Smooth muscle cell (in vitro differentiated cells): ENCODE data around the gene ARMH4. TPM values are rescaled to one million over a fixed set of nuclear protein-coding genes. Genes with fewer than 3 reads are reported as not detected.

Source experiments
- DNase-seq: peaks from one replicate; lab custom pipeline; 2025; ENCODE audit not compliant: unreplicated experiment; lab: John Stamatoyannopoulos, UW
- H2AFZ ChIP-seq: fragments of 200-600 bp; sonication (generic); 2 replicates; pipeline ENCODE4 v1.6.0; 2016; ENCODE audit warnings: antibody characterized with exemption, low read depth, mild to moderate bottlenecking
- H3F3A ChIP-seq: fragments of 200-600 bp; sonication (generic); 2 replicates; pipeline ENCODE4 v1.6.0; 2017; ENCODE audit warnings: antibody characterized with exemption, low read depth
- H3K27ac ChIP-seq: fragments of 200-600 bp; sonication (generic); 2 replicates; pipeline ENCODE4 v1.5.1; 2016; ENCODE audit warnings: low read depth, mild to moderate bottlenecking
- H3K27me3 ChIP-seq: fragments of 200-600 bp; sonication (generic); 2 replicates; pipeline ENCODE4 v1.6.1; 2016; ENCODE audit warnings: low read depth, mild to moderate bottlenecking
- H3K36me3 ChIP-seq: fragments of 200-600 bp; sonication (generic); 2 replicates; pipeline ENCODE4 v1.5.1; 2016; ENCODE audit warnings: low read depth
- H3K4me1 ChIP-seq: fragments of 200-600 bp; sonication (generic); 2 replicates; pipeline ENCODE4 v1.5.1; 2016; ENCODE audit warnings: low read depth
- H3K4me2 ChIP-seq: fragments of 200-600 bp; sonication (generic); 2 replicates; pipeline ENCODE4 v1.6.0; 2016; ENCODE audit warnings: mild to moderate bottlenecking
- H3K4me3 ChIP-seq: fragments of 200-600 bp; sonication (generic); 2 replicates; pipeline ENCODE4 v1.5.1; 2016; ENCODE audit warnings: mild to moderate bottlenecking
- H3K79me2 ChIP-seq: fragments of 200-600 bp; sonication (generic); 2 replicates; pipeline ENCODE4 v1.6.0; 2016; ENCODE audit warnings: low read depth, mild to moderate bottlenecking
- H3K9ac ChIP-seq: fragments of 200-600 bp; sonication (generic); 2 replicates; pipeline ENCODE4 v1.6.0; 2016; ENCODE audit warnings: low read depth
- H3K9me3 ChIP-seq: fragments of 200-600 bp; sonication (generic); replicated peaks from 2 replicates; pipeline ENCODE4 v1.5.1; 2016; ENCODE audit warnings: low read depth
- H4K20me1 ChIP-seq: fragments of 200-600 bp; sonication (generic); 2 replicates; pipeline ENCODE4 v1.6.0; 2016; ENCODE audit warnings: low read depth
- CTCF ChIP-seq: fragments of 200-600 bp; sonication (generic); IDR thresholded peaks from 2 replicates; pipeline ENCODE4 v1.5.1; 2017; ENCODE audit warnings: borderline replicate concordance, mild to moderate bottlenecking, antibody characterized with exemption; ENCODE audit not compliant: insufficient read depth, poor library complexity, severe bottlenecking
- WGBS: methylation state at CpG from one replicate; pipeline ENCODE4 v1.1.7; 2016; ENCODE audit warnings: low lambda C conversion rate; 5-methylcytosine and 5-hydroxymethylcytosine counted together
- polyA plus RNA-seq: library from polyadenylated mRNA; unstranded; fragments of >200 nt; fragmentation: Nextera tagmentation; extraction: Ambion mirVana; gene quantifications from 2 replicates; pipeline ENCODE4 v1.2.1, GENCODE V29; 2016
- total RNA-seq: library from RNA; depleted of rRNA; stranded (reverse); fragments of >200 nt; gene quantifications from 2 replicates; pipeline ENCODE4 v1.2.3, GENCODE V29; 2014

Gene ARMH4
- total and polyA plus RNA-seq, 2 experiments from 2014 or later, result 12.9 to 14.7 TPM

- WGBS, result 71% methylated on average over 3 of the region's 3 CpGs
- no peak for DNase-seq
- no peak overlapping the region for H3K4me2 ChIP-seq
- H3K4me3 ChIP-seq, result no peak overlapping the region
- no peak overlapping the region for H3K27ac ChIP-seq
- no peaks in the 10 kb centered on the region for H4K20me1 ChIP-seq
- H3K4me1 ChIP-seq, result peaks cover 3% of the 10 kb centered on the region
- no peaks in the 10 kb centered on the region for H3K9me3 ChIP-seq
- no peak for TF ChIP-seq CTCF
- H3F3A ChIP-seq, result no peaks in the 10 kb centered on the region
- no peak overlapping the region for H2AFZ ChIP-seq
- no peak overlapping the region for H3K9ac ChIP-seq
- H3K79me2 ChIP-seq, result no peaks in the 10 kb centered on the region
- no peaks in the 10 kb centered on the region for H3K36me3 ChIP-seq
- no peaks in the 10 kb centered on the region for H3K27me3 ChIP-seq
These were observed 78.5 kb downstream of the ARMH4 start for GRCh38 chr14:58073516-58073915.

GRCh38 chr14:58072288-58073071, 79.5 kb downstream of the ARMH4 start:
- Histone ChIP-seq H3K4me3 (no peak overlapping the region), H3K79me2 (no peaks in the 10 kb centered on the region), H3K4me2 (peak overlapping the region; percentile 73), H4K20me1 (no peaks in the 10 kb centered on the region), H3K4me1 (no peaks in the 10 kb centered on the region), H3F3A (no peaks in the 10 kb centered on the region), H3K9ac (no peak overlapping the region), H2AFZ (no peak overlapping the region), H3K9me3 (no peaks in the 10 kb centered on the region), H3K36me3 (no peaks in the 10 kb centered on the region), H3K27me3 (no peaks in the 10 kb centered on the region), H3K27ac (no peak overlapping the region)
- WGBS, result 44% methylated on average over 17 of the region's 17 CpGs
- TF ChIP-seq CTCF, result peak; percentile 74
- DNase-seq, result no peak

- no peak overlapping the region for H2AFZ ChIP-seq
- H3K79me2 ChIP-seq, result no peaks in the 10 kb centered on the region
- TF ChIP-seq CTCF, result no peak
- H3K27ac ChIP-seq, result no peak overlapping the region
- H3K9me3 ChIP-seq, result no peaks in the 10 kb centered on the region
- no peak overlapping the region for H3K9ac ChIP-seq
- H3K27me3 ChIP-seq, result no peaks in the 10 kb centered on the region
- no peaks in the 10 kb centered on the region for H3K36me3 ChIP-seq
- no peak overlapping the region for H3K4me2 ChIP-seq
- 89% methylated on average over 1 of the region's 1 CpG for WGBS
- no peak overlapping the region for H3K4me3 ChIP-seq
- H3K4me1 ChIP-seq, result no peaks in the 10 kb centered on the region
- no peaks in the 10 kb centered on the region for H4K20me1 ChIP-seq
- no peaks in the 10 kb centered on the region for H3F3A ChIP-seq
- DNase-seq, result no peak
These were observed 80.7 kb downstream of the ARMH4 start for GRCh38 chr14:58071341-58071740.

GRCh38 chr14:58068306-58068705, 83.7 kb downstream of the ARMH4 start:
- no peak overlapping the region for H3K4me3 ChIP-seq
- no peaks in the 10 kb centered on the region for H4K20me1 ChIP-seq
- 89% methylated on average over 1 of the region's 1 CpG for WGBS
- no peak for DNase-seq
- H3K9me3 ChIP-seq, result no peaks in the 10 kb centered on the region
- no peak overlapping the region for H3K27ac ChIP-seq
- H3K4me2 ChIP-seq, result no peak overlapping the region
- H3K9ac ChIP-seq, result no peak overlapping the region
- TF ChIP-seq CTCF, result no peak
- no peak overlapping the region for H2AFZ ChIP-seq
- H3K36me3 ChIP-seq, result no peaks in the 10 kb centered on the region
- no peaks in the 10 kb centered on the region for H3K4me1 ChIP-seq
- H3F3A ChIP-seq, result no peaks in the 10 kb centered on the region
- H3K27me3 ChIP-seq, result no peaks in the 10 kb centered on the region
- no peaks in the 10 kb centered on the region for H3K79me2 ChIP-seq
